KOPT-K1 (cell line): Measurements from ENCODE around the gene HOXB8.

Experiments used
- H3K27ac ChIP-seq: fragments of 200-600 bp; sonication (generic); 2 replicates; pipeline ENCODE4 v1.5.1; 2016; ENCODE audit warnings: antibody characterized with exemption, mild to moderate bottlenecking, low read depth, low read length; ENCODE audit not compliant: poor library complexity, severe bottlenecking
- H3K36me3 ChIP-seq: fragments of 200-600 bp; sonication (generic); 2 replicates; pipeline ENCODE4 v1.5.1; 2017; ENCODE audit warnings: antibody characterized with exemption, mild to moderate bottlenecking, low read length, moderate library complexity; ENCODE audit not compliant: insufficient read depth
- H3K9me3 ChIP-seq: fragments of 200-600 bp; sonication (generic); 2 replicates; pipeline ENCODE4 v1.5.1; 2017; ENCODE audit warnings: antibody characterized with exemption, low read length, mild to moderate bottlenecking; ENCODE audit not compliant: insufficient read depth, poor library complexity, severe bottlenecking

The HOXB8 gene

DNA sequence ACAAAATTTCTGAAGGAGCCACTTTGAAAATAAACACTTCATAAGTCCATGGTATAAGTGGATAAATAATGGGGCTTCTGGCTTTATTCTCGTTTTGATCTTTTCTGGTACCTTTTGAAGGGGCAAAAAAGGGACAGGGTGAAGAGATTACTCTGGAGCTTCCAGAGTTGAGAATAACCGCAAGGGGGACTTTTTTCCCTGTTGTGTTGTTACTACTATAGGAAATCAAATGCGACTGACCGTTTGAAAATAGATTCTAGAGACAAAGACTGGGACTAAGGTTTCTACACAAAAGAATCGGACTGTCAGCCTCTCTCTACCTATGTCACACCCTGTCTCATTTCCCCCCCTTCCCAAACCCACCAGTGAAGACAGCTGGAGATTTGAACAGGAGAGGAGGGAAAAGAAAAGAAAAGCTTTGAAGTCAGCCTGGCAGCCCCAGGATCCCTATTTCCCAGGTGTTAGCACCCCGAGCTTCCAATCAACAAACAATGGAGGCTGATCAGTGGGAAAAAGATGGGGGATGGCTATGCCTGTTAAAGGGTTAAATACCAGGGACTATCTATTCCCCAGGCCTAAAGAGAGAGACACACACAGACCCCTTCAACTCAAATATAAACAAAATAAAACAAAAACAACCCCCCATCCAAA, 45.3 kb downstream of the HOXB8 start:
- no peak overlapping the region for H3K27ac ChIP-seq
- peaks cover 25% of the 10 kb centered on the region; the same call in 1 of the 2 replicates for H3K36me3 ChIP-seq
- H3K9me3 ChIP-seq = no peaks in the 10 kb centered on the region

DNA sequence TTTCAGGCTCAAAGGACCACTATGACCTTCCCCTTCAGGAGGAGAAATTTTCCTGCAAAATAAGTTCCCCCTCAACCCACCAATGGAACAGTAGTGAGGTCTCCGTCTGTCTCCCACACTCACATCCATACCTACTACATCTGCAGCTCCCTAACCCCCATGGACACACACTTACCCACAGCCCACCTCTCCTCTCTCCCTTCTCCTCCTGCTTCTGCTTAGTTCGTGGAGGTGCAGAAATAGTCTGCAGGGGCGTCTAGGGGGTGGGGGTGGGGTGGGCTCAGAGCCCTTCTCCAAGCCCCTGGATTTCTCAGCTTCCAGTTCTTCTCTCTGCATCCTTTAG, 45.9 kb downstream of the HOXB8 start:
- peaks cover 24% of the 10 kb centered on the region; the same call in 1 of the 2 replicates for H3K36me3 ChIP-seq
- H3K9me3 ChIP-seq = no peaks in the 10 kb centered on the region
- no peak overlapping the region for H3K27ac ChIP-seq

GRCh38 chr17:48568499-48569239, 46.4 kb downstream of the HOXB8 start:
- Histone ChIP-seq H3K9me3 (no peaks in the 10 kb centered on the region), H3K36me3 (peaks cover 24% of the 10 kb centered on the region; the same call in 1 of the 2 replicates), H3K27ac (no peak overlapping the region)

GRCh38 chr17:48567646-48568354, 47.3 kb downstream of the HOXB8 start:
- no peaks in the 10 kb centered on the region for H3K9me3 ChIP-seq
- no peak overlapping the region for H3K27ac ChIP-seq
- peaks cover 24% of the 10 kb centered on the region; the same call in 1 of the 2 replicates for H3K36me3 ChIP-seq

DNA sequence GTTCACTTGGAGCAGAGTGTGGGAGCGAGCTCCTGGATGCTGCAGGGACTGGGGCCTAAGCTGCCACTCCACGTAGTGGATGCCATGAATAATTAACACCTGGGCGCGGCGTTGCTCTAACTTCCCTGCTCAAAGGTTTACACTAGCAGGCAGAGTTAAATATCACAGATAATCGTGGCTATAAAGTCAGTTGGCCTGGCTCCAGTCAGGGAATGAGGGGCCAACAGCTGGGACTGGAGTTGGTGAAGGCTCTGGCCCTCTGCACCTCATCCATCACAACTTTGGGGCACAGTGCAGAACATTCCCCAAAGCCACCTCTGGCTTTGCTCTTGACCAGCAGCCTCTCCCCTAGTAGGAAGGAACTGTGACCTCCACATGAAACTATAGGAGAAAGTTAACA, 47.9 kb downstream of the HOXB8 start:
- Histone ChIP-seq H3K36me3 (peaks cover 24% of the 10 kb centered on the region; the same call in 1 of the 2 replicates), H3K27ac (no peak overlapping the region)

DNA sequence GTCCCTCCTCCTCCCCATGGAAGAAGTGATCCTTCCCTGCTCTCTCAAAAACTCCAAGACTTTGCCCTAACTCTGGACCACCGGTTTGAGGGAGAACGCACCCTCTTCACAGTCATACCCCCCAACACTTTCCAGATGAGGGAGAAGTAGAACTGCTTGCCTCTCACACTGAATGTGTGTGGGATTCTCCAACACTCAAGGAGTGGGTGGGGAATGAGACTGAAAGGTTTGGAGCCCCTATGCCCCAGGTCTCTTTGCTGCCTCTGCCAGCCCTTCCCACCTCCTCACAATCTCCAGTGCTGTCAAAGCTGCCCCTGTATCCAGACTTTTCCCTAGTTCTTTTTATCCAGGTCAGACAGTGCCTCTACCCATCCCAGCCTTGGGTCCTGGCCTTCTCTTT, 48.4 kb downstream of the HOXB8 start:
- H3K27ac ChIP-seq = no peak overlapping the region
- H3K9me3 ChIP-seq = no peaks in the 10 kb centered on the region
- H3K36me3 ChIP-seq = peaks cover 23% of the 10 kb centered on the region; the same call in 1 of the 2 replicates

More for the DNA sequence above, 47.9 kb downstream of the HOXB8 start:
- no peaks in the 10 kb centered on the region for H3K9me3 ChIP-seq

DNA sequence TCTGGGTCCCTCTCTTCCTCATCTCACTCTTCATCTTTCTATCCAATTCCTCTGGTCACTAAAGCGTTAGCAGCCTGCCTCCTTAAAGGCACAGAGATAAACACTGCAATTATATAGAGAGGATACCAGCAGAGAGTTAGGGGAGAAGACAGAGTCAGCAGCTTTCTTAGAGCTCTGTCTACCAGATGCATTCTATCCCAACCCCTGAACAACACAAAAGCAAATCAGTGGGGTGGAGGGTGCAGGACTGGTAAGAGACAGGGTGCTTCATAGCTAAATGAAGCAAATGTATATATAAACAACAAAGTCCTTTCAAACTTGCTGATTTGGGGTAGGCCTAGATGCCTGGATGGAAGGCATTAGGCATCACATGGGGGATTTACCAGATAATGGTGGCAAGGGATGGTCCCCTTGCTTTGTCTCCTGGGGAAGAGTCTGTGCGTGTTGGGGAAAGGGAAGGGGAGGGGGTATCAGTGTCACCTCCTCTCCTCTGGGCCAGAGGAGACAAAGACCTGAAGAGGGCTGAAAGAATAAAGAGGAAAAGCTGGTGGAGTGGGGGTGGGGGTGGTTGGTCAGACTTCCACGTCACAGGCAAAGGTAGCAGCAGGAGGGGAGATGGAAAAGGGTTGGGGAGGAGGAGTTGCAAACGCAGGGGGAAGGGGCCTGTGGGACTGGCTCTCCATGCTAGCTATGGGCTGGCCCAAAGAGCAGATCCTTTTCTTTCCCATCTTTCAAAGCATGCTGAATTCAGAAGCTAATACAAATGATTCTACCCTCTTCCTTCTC, 49.0 kb downstream of the HOXB8 start:
- Histone ChIP-seq H3K9me3 (no peaks in the 10 kb centered on the region), H3K27ac (no peak overlapping the region), H3K36me3 (peaks cover 17% of the 10 kb centered on the region; the same call in 1 of the 2 replicates)

DNA sequence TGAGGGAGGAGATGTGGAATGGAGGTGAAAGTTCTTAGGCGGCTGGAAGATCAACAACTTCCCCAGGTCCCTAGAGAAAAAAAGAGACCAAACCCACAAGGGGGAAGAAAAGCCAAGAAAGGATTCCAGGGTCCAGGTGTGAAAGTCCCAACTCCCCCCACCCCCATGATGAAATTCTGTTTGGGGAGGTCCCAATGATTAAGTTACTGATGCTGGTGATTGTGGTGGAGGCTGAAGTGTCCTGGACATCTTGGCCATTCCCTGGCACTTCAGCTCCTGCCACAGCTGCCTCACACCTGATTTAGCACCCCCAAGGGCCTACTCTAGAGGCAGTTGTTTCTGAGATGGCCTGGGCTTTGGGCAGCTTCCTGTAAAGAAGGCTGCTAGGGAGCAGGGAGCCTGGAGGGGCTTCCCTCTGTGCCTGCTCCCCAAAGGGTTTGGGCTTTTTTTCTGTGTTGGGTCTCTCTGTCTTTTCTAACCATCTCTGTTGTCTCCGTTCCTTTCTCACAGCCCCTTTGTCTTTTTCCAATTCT, 50.0 kb downstream of the HOXB8 start:
- Histone ChIP-seq H3K36me3 (peaks cover 7% of the 10 kb centered on the region; the same call in 1 of the 2 replicates), H3K27ac (no peak overlapping the region), H3K9me3 (no peaks in the 10 kb centered on the region)

- Histone ChIP-seq H3K27ac (no peak overlapping the region), H3K36me3 (0 out of 2 replicates have a peak, but pooled peaks cover under 1% of the 10 kb centered on the region), H3K9me3 (no peaks in the 10 kb centered on the region)
These were observed 50.7 kb downstream of the HOXB8 start for GRCh38 chr17:48564188-48565021.

DNA sequence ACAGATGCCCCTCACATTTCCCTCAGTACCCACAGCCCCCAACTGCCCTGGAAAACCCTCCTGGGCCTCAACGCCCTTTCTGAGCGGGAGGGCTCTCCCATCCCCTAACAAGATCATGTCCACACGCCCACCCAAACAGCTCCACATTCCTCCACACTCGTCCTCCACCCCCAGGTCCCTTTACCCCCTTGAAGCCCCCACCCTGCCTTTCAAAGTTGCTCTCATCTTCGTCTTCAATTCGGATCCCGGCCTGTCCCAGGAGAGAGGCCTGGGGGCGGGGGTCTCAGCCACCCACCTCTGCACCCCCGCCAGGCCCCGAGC, 51.3 kb downstream of the HOXB8 start:
- no peaks in the 10 kb centered on the region for H3K9me3 ChIP-seq
- no peak overlapping the region for H3K27ac ChIP-seq
- no peaks in the 10 kb centered on the region for H3K36me3 ChIP-seq

DNA sequence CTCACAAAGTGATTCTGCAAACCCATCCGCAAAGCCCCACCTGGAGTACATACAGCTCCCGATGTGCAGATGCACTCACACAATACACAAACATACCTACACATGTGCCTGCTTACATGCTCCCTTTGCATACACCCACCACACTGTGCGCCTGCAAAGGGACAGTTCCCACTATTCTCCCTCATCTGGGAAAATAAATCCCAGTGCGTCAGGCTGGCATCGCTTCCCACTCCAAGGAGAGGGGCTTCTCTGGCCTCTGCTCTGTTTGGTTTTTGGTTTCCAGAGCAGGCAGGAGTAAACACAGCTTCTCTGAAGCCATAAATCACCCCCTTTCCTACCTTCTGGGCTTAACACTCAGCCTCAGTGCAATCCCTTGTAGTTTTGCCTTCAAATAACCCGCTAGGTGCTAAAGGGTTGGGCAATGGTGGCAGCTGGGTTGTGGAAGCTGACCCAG, 51.7 kb downstream of the HOXB8 start:
- no peak overlapping the region for H3K27ac ChIP-seq
- H3K36me3 ChIP-seq = no peaks in the 10 kb centered on the region
- no peaks in the 10 kb centered on the region for H3K9me3 ChIP-seq

- Histone ChIP-seq H3K27ac (no peak overlapping the region), H3K9me3 (no peaks in the 10 kb centered on the region), H3K36me3 (no peaks in the 10 kb centered on the region)
These were observed 52.2 kb downstream of the HOXB8 start for GRCh38 chr17:48562934-48563333.
